Measurements from ENCODE around the gene RIPK3. TPM values are rescaled to one million over a fixed set of nuclear protein-coding genes. Genes with fewer than 3 reads are reported as not detected.

Gene RIPK3
- total and polyA plus RNA-seq, 2 of the 8 experiments (the other 6 are each of a cell fraction or from before 2014, with no cell fraction given) = 0.24 to 0.39 TPM

DNA sequence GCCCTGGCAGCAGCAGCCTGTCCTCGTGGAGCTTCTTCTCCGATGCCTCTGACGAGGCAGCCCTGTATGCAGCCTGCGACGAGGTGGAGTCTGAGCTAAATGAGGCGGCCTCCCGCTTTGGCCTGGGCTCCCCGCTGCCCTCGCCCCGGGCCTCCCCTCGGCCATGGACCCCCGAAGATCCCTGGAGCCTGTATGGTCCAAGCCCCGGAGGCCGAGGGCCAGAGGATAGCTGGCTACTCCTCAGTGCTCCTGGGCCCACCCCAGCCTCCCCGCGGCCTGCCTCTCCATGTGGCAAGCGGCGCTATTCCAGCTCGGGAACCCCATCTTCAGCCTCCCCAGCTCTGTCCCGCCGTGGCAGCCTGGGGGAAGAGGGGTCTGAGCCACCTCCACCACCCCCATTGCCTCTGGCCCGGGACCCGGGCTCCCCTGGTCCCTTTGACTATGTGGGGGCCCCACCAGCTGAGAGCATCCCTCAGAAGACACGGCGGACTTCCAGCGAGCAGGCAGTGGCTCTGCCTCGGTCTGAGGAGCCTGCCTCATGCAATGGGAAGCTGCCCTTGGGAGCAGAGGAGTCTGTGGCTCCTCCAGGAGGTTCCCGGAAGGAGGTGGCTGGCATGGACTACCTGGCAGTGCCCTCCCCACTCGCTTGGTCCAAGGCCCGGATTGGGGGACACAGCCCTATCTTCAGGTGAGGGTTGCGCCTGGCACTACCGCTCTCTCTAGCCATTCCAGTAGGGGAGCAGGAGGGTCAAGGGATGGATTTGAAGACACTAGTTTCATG lies 30.3 kb upstream of the RIPK3 start (continued):
- TF ChIP-seq, protein P1, sequence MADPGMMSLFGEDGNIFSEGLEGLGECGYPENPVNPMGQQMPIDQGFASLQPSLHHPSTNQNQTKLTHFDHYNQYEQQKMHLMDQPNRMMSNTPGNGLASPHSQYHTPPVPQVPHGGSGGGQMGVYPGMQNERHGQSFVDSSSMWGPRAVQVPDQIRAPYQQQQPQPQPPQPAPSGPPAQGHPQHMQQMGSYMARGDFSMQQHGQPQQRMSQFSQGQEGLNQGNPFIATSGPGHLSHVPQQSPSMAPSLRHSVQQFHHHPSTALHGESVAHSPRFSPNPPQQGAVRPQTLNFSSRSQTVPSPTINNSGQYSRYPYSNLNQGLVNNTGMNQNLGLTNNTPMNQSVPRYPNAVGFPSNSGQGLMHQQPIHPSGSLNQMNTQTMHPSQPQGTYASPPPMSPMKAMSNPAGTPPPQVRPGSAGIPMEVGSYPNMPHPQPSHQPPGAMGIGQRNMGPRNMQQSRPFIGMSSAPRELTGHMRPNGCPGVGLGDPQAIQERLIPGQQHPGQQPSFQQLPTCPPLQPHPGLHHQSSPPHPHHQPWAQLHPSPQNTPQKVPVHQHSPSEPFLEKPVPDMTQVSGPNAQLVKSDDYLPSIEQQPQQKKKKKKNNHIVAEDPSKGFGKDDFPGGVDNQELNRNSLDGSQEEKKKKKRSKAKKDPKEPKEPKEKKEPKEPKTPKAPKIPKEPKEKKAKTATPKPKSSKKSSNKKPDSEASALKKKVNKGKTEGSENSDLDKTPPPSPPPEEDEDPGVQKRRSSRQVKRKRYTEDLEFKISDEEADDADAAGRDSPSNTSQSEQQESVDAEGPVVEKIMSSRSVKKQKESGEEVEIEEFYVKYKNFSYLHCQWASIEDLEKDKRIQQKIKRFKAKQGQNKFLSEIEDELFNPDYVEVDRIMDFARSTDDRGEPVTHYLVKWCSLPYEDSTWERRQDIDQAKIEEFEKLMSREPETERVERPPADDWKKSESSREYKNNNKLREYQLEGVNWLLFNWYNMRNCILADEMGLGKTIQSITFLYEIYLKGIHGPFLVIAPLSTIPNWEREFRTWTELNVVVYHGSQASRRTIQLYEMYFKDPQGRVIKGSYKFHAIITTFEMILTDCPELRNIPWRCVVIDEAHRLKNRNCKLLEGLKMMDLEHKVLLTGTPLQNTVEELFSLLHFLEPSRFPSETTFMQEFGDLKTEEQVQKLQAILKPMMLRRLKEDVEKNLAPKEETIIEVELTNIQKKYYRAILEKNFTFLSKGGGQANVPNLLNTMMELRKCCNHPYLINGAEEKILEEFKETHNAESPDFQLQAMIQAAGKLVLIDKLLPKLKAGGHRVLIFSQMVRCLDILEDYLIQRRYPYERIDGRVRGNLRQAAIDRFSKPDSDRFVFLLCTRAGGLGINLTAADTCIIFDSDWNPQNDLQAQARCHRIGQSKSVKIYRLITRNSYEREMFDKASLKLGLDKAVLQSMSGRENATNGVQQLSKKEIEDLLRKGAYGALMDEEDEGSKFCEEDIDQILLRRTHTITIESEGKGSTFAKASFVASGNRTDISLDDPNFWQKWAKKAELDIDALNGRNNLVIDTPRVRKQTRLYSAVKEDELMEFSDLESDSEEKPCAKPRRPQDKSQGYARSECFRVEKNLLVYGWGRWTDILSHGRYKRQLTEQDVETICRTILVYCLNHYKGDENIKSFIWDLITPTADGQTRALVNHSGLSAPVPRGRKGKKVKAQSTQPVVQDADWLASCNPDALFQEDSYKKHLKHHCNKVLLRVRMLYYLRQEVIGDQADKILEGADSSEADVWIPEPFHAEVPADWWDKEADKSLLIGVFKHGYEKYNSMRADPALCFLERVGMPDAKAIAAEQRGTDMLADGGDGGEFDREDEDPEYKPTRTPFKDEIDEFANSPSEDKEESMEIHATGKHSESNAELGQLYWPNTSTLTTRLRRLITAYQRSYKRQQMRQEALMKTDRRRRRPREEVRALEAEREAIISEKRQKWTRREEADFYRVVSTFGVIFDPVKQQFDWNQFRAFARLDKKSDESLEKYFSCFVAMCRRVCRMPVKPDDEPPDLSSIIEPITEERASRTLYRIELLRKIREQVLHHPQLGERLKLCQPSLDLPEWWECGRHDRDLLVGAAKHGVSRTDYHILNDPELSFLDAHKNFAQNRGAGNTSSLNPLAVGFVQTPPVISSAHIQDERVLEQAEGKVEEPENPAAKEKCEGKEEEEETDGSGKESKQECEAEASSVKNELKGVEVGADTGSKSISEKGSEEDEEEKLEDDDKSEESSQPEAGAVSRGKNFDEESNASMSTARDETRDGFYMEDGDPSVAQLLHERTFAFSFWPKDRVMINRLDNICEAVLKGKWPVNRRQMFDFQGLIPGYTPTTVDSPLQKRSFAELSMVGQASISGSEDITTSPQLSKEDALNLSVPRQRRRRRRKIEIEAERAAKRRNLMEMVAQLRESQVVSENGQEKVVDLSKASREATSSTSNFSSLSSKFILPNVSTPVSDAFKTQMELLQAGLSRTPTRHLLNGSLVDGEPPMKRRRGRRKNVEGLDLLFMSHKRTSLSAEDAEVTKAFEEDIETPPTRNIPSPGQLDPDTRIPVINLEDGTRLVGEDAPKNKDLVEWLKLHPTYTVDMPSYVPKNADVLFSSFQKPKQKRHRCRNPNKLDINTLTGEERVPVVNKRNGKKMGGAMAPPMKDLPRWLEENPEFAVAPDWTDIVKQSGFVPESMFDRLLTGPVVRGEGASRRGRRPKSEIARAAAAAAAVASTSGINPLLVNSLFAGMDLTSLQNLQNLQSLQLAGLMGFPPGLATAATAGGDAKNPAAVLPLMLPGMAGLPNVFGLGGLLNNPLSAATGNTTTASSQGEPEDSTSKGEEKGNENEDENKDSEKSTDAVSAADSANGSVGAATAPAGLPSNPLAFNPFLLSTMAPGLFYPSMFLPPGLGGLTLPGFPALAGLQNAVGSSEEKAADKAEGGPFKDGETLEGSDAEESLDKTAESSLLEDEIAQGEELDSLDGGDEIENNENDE (IDR thresholded peaks at IDR 0.05; ENCODE audit: insufficient replicate concordance, low read length) = no peak
- TF ChIP-seq BRCA1 (IDR thresholded peaks at IDR 0.05; ENCODE audit: low read depth, low read length) = no peak
- no peak for TF ChIP-seq HDAC2 (IDR thresholded peaks at IDR 0.05; ENCODE audit: borderline replicate concordance in 1 of 2, low read depth in 2 of 2, low read length in 2 of 2)
- no peak for TF ChIP-seq JUND (IDR thresholded peaks at IDR 0.05; ENCODE audit: low read length)
- TF ChIP-seq JUN (IDR thresholded peaks at IDR 0.05; ENCODE audit: low read depth, low read length) = no peak
- TF ChIP-seq KDM1A (IDR thresholded peaks at IDR 0.05; ENCODE audit: borderline replicate concordance, low read length) = no peak
- TF ChIP-seq, protein P2, sequence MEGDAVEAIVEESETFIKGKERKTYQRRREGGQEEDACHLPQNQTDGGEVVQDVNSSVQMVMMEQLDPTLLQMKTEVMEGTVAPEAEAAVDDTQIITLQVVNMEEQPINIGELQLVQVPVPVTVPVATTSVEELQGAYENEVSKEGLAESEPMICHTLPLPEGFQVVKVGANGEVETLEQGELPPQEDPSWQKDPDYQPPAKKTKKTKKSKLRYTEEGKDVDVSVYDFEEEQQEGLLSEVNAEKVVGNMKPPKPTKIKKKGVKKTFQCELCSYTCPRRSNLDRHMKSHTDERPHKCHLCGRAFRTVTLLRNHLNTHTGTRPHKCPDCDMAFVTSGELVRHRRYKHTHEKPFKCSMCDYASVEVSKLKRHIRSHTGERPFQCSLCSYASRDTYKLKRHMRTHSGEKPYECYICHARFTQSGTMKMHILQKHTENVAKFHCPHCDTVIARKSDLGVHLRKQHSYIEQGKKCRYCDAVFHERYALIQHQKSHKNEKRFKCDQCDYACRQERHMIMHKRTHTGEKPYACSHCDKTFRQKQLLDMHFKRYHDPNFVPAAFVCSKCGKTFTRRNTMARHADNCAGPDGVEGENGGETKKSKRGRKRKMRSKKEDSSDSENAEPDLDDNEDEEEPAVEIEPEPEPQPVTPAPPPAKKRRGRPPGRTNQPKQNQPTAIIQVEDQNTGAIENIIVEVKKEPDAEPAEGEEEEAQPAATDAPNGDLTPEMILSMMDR (IDR thresholded peaks at IDR 0.05; ENCODE audit: control extremely low read depth in 1 of 3, insufficient read depth in 1 of 3, low read depth in 1 of 3, low read length in 3 of 3) = no peak
